Measurements from ENCODE around the gene MICAL2.

DNA sequence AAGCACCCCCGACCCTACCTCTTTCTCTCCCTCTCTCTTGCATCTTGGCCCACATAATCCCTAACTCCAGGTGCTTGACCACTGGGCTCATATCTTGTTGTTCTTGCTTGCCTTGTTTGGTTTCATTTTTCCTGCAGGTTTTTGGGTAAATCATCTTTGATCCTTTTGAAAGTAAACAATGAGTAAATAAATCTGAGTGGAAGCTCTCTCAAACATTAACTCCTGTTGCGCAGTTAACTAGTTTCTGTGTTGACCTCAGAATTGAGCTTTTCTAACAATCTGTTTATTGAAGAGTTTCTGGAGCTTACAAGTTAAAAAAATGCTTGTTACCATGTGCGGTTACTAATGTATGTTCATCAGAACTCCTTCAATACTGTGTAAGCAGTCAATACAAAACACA is 38.8 kb upstream of the MICAL2 start:
- TF ChIP-seq, protein P1, sequence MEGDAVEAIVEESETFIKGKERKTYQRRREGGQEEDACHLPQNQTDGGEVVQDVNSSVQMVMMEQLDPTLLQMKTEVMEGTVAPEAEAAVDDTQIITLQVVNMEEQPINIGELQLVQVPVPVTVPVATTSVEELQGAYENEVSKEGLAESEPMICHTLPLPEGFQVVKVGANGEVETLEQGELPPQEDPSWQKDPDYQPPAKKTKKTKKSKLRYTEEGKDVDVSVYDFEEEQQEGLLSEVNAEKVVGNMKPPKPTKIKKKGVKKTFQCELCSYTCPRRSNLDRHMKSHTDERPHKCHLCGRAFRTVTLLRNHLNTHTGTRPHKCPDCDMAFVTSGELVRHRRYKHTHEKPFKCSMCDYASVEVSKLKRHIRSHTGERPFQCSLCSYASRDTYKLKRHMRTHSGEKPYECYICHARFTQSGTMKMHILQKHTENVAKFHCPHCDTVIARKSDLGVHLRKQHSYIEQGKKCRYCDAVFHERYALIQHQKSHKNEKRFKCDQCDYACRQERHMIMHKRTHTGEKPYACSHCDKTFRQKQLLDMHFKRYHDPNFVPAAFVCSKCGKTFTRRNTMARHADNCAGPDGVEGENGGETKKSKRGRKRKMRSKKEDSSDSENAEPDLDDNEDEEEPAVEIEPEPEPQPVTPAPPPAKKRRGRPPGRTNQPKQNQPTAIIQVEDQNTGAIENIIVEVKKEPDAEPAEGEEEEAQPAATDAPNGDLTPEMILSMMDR (conservative IDR thresholded peaks at IDR 0.05; ENCODE audit: low read depth, low read length) = no peak
- no peak for TF ChIP-seq EZH2 (IDR thresholded peaks at IDR 0.05; ENCODE audit: low read length, unreplicated experiment)

Data from PC-3 (cell line).